HG03139 (cell line): ENCODE data around the gene RNU7-1.
"Not testable (repeated sequence)": the region's sequence is repeated elsewhere in the genome, so short reads cannot be mapped to it uniquely, and the experiment has no call there.

Experiments used
- ATAC-seq: cut with Tn5 transposase; IDR thresholded peaks from one replicate; pipeline ENCODE4 v1.9.1; 2021; ENCODE audit not compliant: unreplicated experiment

Gene RNU7-1

GRCh38 chr12:6943722-6944380 lies at the start of gene RNU7-1, which contains the start of gene C12orf57:
Gene RNU7-1 (plus strand): TSS chr12:6943816.
Gene C12orf57 (plus strand): TSS chr12:6944022. CDS start chr12:6944122, 100 bp downstream.
- ATAC-seq, result peak; percentile 31

- no peak for ATAC-seq
Observed at GRCh38 chr12:6894321-6894720, 49.3 kb upstream of the RNU7-1 start.

- ATAC-seq, result no peak
Observed at GRCh38 chr12:6896846-6897435, 46.7 kb upstream of the RNU7-1 start.

GRCh38 chr12:6899427-6899826 lies 44.2 kb upstream of the RNU7-1 start:
- ATAC-seq, result no peak

- ATAC-seq, result no peak
Observed at GRCh38 chr12:6899837-6900519, 43.6 kb upstream of the RNU7-1 start.

- ATAC-seq, result no peak
Observed at GRCh38 chr12:6902448-6902847, 41.2 kb upstream of the RNU7-1 start.

- ATAC-seq, result no peak
Observed at GRCh38 chr12:6903722-6904121, 39.9 kb upstream of the RNU7-1 start.

GRCh38 chr12:6904280-6905276 lies 39.0 kb upstream of the RNU7-1 start, which contains the start of gene LRRC23:
Gene LRRC23 (plus strand): TSS chr12:6904822. CDS start chr12:6905634, 812 bp downstream.
- peak; percentile 94 for ATAC-seq

GRCh38 chr12:6905414-6906040 lies 38.1 kb upstream of the RNU7-1 start:
- ATAC-seq, result no peak

GRCh38 chr12:6908141-6908540 lies 35.5 kb upstream of the RNU7-1 start:
- ATAC-seq, result not testable (repeated sequence)

GRCh38 chr12:6909421-6910145 lies 34.0 kb upstream of the RNU7-1 start:
- no peak for ATAC-seq

- ATAC-seq, result no peak
Observed at GRCh38 chr12:6912164-6912935, 31.3 kb upstream of the RNU7-1 start.

- no peak for ATAC-seq
Observed at GRCh38 chr12:6914246-6914946, 29.2 kb upstream of the RNU7-1 start, which contains the start of gene ENO2. Gene ENO2 (plus strand): TSS chr12:6914580. CDS start chr12:6915833, 1,253 bp downstream.

GRCh38 chr12:6914947-6915788 lies 28.4 kb upstream of the RNU7-1 start:
- no peak for ATAC-seq

GRCh38 chr12:6915789-6916285 lies 27.8 kb upstream of the RNU7-1 start:
- no peak for ATAC-seq

GRCh38 chr12:6916426-6917200 lies 27.0 kb upstream of the RNU7-1 start:
- no peak for ATAC-seq
